K562 (cell line): ENCODE measurements around the gene TMC4. TPM values are rescaled to one million over a fixed set of nuclear protein-coding genes. Genes with fewer than 3 reads are reported as not detected.

ENCODE experiments used
- ATAC-seq: fragments of 200-7000 bp; cut with Tn5 transposase; 3 replicates; pipeline ENCODE4 v1.9.1; 2020; ENCODE audit warnings: moderate library complexity
- BruUV-seq: library from RNA; stranded (reverse); fragments of 400-500 nt; replicated peaks from 2 replicates; lab custom pipeline; 2021; lab: Mats Ljungman, UMichigan
- CTCF ChIA-PET: fragments of 300-600 bp; formaldehyde crosslinking; extraction: SDS; loops from one replicate; lab custom pipeline; 2021; ENCODE audit warnings: low intra/inter-chr PET ratio; lab: Yijun Ruan, JAX
- POLR2A ChIA-PET: fragments of 300-600, 350-650 bp; sonication (Branson Sonifier 250); formaldehyde crosslinking; extraction: SDS; loops from one replicate; lab custom pipeline; 2021; ENCODE audit warnings: antibody characterized with exemption, inconsistent platforms; lab: Yijun Ruan, JAX
- DNase-seq, 4 experiments: peaks; one replicate each; pipeline versions ENCODE4 v3.0.0 to v3.0.0-alpha.2; 2011 to 2018; ENCODE audit warnings: low spot score in 3 of 4, mixed read lengths in 3 of 4; ENCODE audit errors: extremely low read depth in 1 of 4
- FAIRE-seq: peaks from 2 replicates; lab custom pipeline; 2011; peaks lifted over from hg19 to GRCh38; lab: Jason Lieb, UNC
- H2AFZ ChIP-seq: 2 replicates; pipeline ENCODE4 v1.6.0; 2011; ENCODE audit warnings: low read depth, low read length, control low read depth, inconsistent platforms
- H3K27ac ChIP-seq: fragments of 200-600 bp; 3 replicates; pipeline ENCODE4 v1.8.0; 2011; ENCODE audit warnings: low read depth, mild to moderate bottlenecking, control low read depth, inconsistent platforms, low read length, moderate library complexity, mixed read lengths; ENCODE audit errors: extremely low read depth
- H3K27me3 ChIP-seq, 2 experiments: fragments of 300-600 bp in 1 of 2; 2 replicates in 1 of 2; 3 replicates in 1 of 2; pipeline versions ENCODE4 v1.6.0 to v1.8.0; 2011; ENCODE audit warnings: inconsistent platforms in 2 of 2, low read length in 2 of 2, mild to moderate bottlenecking in 1 of 2, mixed read lengths in 1 of 2, moderate library complexity in 1 of 2; ENCODE audit not compliant: control insufficient read depth in 2 of 2, insufficient read depth in 2 of 2
- H3K36me3 ChIP-seq: fragments of 300-600 bp; 3 replicates; pipeline ENCODE4 v1.8.0; 2011; ENCODE audit warnings: mild to moderate bottlenecking, low read length, inconsistent platforms; ENCODE audit not compliant: control insufficient read depth, insufficient read depth
- H3K4me1 ChIP-seq, 2 experiments: fragments of 200-600 bp in 1 of 2; replicated peaks in 1 of 2; 2 replicates in 1 of 2; 3 replicates in 1 of 2; pipeline versions ENCODE4 v1.5.1 to v1.8.0; 2011; ENCODE audit warnings: inconsistent platforms in 2 of 2, low read length in 2 of 2, mild to moderate bottlenecking in 1 of 2, mixed read lengths in 1 of 2, moderate library complexity in 1 of 2; ENCODE audit not compliant: control insufficient read depth in 2 of 2, insufficient read depth in 2 of 2
- H3K4me2 ChIP-seq: 2 replicates; pipeline ENCODE4 v1.6.1; 2011; ENCODE audit warnings: low read length, control low read depth, inconsistent platforms, mixed read lengths; ENCODE audit not compliant: insufficient read depth
- H3K4me3 ChIP-seq: fragments of 200-600 bp; sonication (generic), shearing (Covaris generic); 2 replicates; pipeline ENCODE4 v1.5.1; 2016; ENCODE audit warnings: control low read depth, inconsistent platforms
- H3K79me2 ChIP-seq: fragments of 200-600 bp; 3 replicates; pipeline ENCODE4 v1.8.0; 2011; ENCODE audit warnings: low read length, inconsistent platforms; ENCODE audit not compliant: control insufficient read depth, insufficient read depth
- H3K9ac ChIP-seq, 2 experiments: 2 replicates each; pipeline versions ENCODE4 v1.6.0 to v1.6.1; 2011; ENCODE audit warnings: low read depth in 2 of 2, low read length in 2 of 2, control low read depth in 1 of 2, inconsistent platforms in 1 of 2, mild to moderate bottlenecking in 1 of 2, mixed read lengths in 1 of 2; ENCODE audit not compliant: insufficient read depth in 1 of 2
- H3K9me1 ChIP-seq: one replicate; pipeline ENCODE4 v1.6.0; 2011; ENCODE audit warnings: inconsistent platforms, mild to moderate bottlenecking, low read length, moderate library complexity; ENCODE audit not compliant: control insufficient read depth, insufficient read depth
- H3K9me3 ChIP-seq: replicated peaks from 2 replicates; pipeline ENCODE4 v1.5.1; 2011; ENCODE audit warnings: low read depth, low read length, inconsistent platforms; ENCODE audit not compliant: control insufficient read depth, insufficient read depth
- H4K20me1 ChIP-seq: replicated peaks from 2 replicates; pipeline ENCODE4 v1.6.1; 2011; ENCODE audit warnings: low read length, inconsistent platforms, mixed read lengths; ENCODE audit not compliant: control insufficient read depth, insufficient read depth
- E2F8 ChIP-seq: fragments of 450-650 bp; IDR thresholded peaks from 2 replicates; pipeline ENCODE4 v1.7.1; 2018; ENCODE audit warnings: mild to moderate bottlenecking, low read depth; ENCODE audit not compliant: partially characterized antibody
- HNRNPUL1 ChIP-seq: fragments of 200-400 bp; formaldehyde crosslinking; IDR thresholded peaks from 2 replicates; pipeline ENCODE4 v1.6.1; 2017; ENCODE audit warnings: low read length
- ZEB2 ChIP-seq: fragments of 450-650 bp; IDR thresholded peaks from 2 replicates; pipeline ENCODE4 v1.6.1; 2016
- ZNF12 ChIP-seq: sonication (generic); formaldehyde crosslinking; IDR thresholded peaks from 2 replicates; pipeline ENCODE4 v1.4.0; 2020; ENCODE audit warnings: mild to moderate bottlenecking, missing genetic modification reagents
- ZNF274 ChIP-seq: IDR thresholded peaks from 2 replicates; pipeline ENCODE4 v1.6.1; 2011; ENCODE audit warnings: low read depth, mild to moderate bottlenecking, low read length, moderate library complexity, borderline replicate concordance
- WGBS: fragments of 100-300 bp; shearing (Covaris generic); methylation state at CpG from one replicate; pipeline ENCODE4 v1.1.6; 2016; ENCODE audit warnings: low coverage, mixed read lengths; ENCODE audit not compliant: insufficient coverage; ENCODE audit errors: missing lambda C conversion rate; 5-methylcytosine and 5-hydroxymethylcytosine counted together
- in situ Hi-C: fragments of 300-500 bp; cut with MboI; formaldehyde crosslinking; loops from 4 replicates; pipeline ENCODE4 v1.15.0; 2018; ENCODE audit warnings: inconsistent platforms, mixed read lengths
- intact Hi-C: fragments of 100-400 bp; cut with micrococcal nuclease; formaldehyde crosslinking; loops from 2 replicates; pipeline ENCODE4 v1.14.2; 2022
- polyA plus RNA-seq, 8 experiments: library from polyadenylated mRNA; depleted of rRNA in 4 of 8; stranded (reverse) in 5 of 8; unstranded in 3 of 8; fragments of >200 nt; fragmentation: Nextera tagmentation in 2 of 8; fragmentation: Illumina TruSeq in 1 of 8; extraction: Ambion mirVana in 2 of 8; extraction: Trizol in 1 of 8; gene quantifications; 2 replicates each; pipeline versions ENCODE4 v1.2.1 to v1.2.3, GENCODE V29; 2011 to 2014; ENCODE audit warnings: inconsistent platforms in 1 of 8, missing spikeins in 1 of 8
- total RNA-seq, 7 experiments: library from RNA; depleted of rRNA in 6 of 7; stranded (reverse); fragments of >200 nt in 6 of 7; fragmentation: Illumina TruSeq in 2 of 7; extraction: Trizol in 2 of 7; gene quantifications; 2 replicates each; pipeline versions ENCODE4 v1.2.1 to v1.2.3, GENCODE V29; 2011 to 2021; ENCODE audit warnings: low replicate concordance in 1 of 7
- TF ChIP-seq, protein P1 (sequence below): sonication (generic); formaldehyde crosslinking; IDR thresholded peaks from 2 replicates; pipeline ENCODE4 v1.8.0; 2022; ENCODE audit warnings: missing genetic modification reagents, mild to moderate bottlenecking, borderline replicate concordance

TMC4 gene
- total and polyA plus RNA-seq, 9 of the 15 experiments (the other 6 are each of a cell fraction or from before 2014, with no cell fraction given): 0.12 to 0.79 (median 0.36) TPM; not detected in 2

GRCh38 chr19:54191811-54192453 is 19.0 kb upstream of the TMC4 start:
- H3K4me3 ChIP-seq: peak overlapping the region; percentile 96
- POLR2A ChIA-PET: interaction anchor here (0.7 to 7.0 kb wide), 8 partner anchors 10 to 65 kb away, joined by 3 to 206 read pairs (median 8); partner anchors contain the start of genes CNOT3, RPS9 and TMC4
- no TSS peak for BruUV-seq
- H3K4me2 ChIP-seq: peak overlapping the region; percentile 96
- peak overlapping the region; percentile 98 to 99 for H3K9ac ChIP-seq
- no peaks in the 10 kb centered on the region for H3K9me3 ChIP-seq
- CTCF ChIA-PET: interaction anchor here (0.7 kb wide), 1 partner anchor 13 kb away, joined by 4 read pairs; no protein-coding TSS in a partner anchor
- H3K36me3 ChIP-seq: peaks cover 46% of the 10 kb centered on the region
- H3K27ac ChIP-seq: peak overlapping the region; percentile 100
- in situ Hi-C loops (no loop called here), intact Hi-C loops (no loop called here)
- H3K4me1 ChIP-seq: peaks cover 21 to 42% of the 10 kb centered on the region in 2 experiments
- peak overlapping the region; percentile 98 for H2AFZ ChIP-seq
- 37% methylated on average over 17 of the region's 19 CpGs for WGBS
- peaks cover 44% of the 10 kb centered on the region for H3K79me2 ChIP-seq
- no peak for ATAC-seq
- no peak for FAIRE-seq
- DNase-seq: no peak
- peaks cover 3% of the 10 kb centered on the region for H3K9me1 ChIP-seq
- no peak for TF ChIP-seq ZEB2
- peak; percentile 84 for TF ChIP-seq ZNF12 (CRISPR knock-in tag)
- H3K27me3 ChIP-seq: no peaks in the 10 kb centered on the region
- H4K20me1 ChIP-seq: no peaks in the 10 kb centered on the region

DNA sequence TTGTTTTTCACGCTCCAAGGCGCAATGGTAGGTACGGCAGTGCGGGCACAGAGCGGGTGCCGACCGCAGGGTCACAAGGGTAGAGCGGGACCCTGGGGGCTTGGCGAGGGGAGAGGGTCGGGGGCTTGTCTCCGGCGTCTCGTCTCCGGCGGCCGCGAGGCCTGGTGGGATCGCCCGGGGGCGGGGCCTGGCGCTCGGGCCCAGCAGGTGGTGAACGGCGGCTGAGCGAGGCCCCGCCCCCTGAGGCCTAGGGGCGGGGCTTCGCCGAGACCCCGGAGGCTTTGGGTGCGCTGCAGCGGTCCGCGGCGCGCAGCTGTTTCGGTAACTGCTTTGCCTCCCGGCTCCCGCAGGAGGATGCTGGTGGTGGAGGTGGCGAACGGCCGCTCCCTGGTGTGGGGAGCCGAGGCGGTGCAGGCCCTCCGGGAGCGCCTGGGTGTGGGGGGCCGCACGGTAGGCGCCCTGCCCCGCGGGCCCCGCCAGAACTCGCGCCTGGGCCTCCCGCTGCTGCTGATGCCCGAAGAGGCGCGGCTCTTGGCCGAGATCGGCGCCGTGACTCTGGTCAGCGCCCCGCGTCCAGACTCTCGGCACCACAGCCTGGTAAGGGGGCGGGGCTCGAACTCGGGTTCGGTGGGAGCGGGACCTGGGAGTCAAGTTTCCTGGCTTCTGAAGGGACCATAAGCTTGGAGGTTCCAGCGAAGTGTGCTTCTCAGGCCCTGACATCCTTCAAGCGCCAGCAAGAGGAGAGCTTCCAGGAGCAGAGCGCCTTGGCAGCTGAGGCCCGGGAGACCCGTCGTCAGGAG is 18.3 kb upstream of the TMC4 start, which contains the start of gene TSEN34:
Gene TSEN34 (plus strand): TSS at position 298 of the 800 bp plus-strand sequence. CDS start 57 bp downstream, at position 355.
- POLR2A ChIA-PET: interaction anchor here (0.6 to 7.0 kb wide), 11 partner anchors 10 to 74 kb away, joined by 3 to 206 read pairs (median 7); partner anchors contain the start of genes CNOT3, LENG1, RPS9 and TMC4
- H3K9me3 ChIP-seq: no peaks in the 10 kb centered on the region
- DNase-seq (peak; percentile 77 to 89 (median 82)), ATAC-seq (peak; percentile 48), FAIRE-seq (no peak)
- H3K27ac ChIP-seq: peak within 1 kb of the TSS; percentile 100
- intact Hi-C loops: no loop called here
- H3K27me3 ChIP-seq: no peaks in the 10 kb centered on the region
- H3K36me3 ChIP-seq: peaks cover 53% of the 10 kb centered on the region
- H3K4me1 ChIP-seq: peaks cover 27 to 49% of the 10 kb centered on the region in 2 experiments
- CTCF ChIA-PET: no interaction called here
- TSS peak; percentile 52 for BruUV-seq
- H3K4me2 ChIP-seq: peak within 1 kb of the TSS; percentile 96
- H3K79me2 ChIP-seq: peaks cover 51% of the 10 kb centered on the region
- peak within 1 kb of the TSS; percentile 98 for H2AFZ ChIP-seq
- H4K20me1 ChIP-seq: no peaks in the 10 kb centered on the region
- WGBS: under 1% methylated on average over 57 of the region's 77 CpGs
- in situ Hi-C loops: no loop called here
- H3K4me3 ChIP-seq: peak within 1 kb of the TSS; percentile 96
- peaks cover 4% of the 10 kb centered on the region for H3K9me1 ChIP-seq
- H3K9ac ChIP-seq: peak within 1 kb of the TSS; percentile 98 to 99
- no peak for TF ChIP-seq HNRNPUL1
- TF ChIP-seq, protein P1, sequence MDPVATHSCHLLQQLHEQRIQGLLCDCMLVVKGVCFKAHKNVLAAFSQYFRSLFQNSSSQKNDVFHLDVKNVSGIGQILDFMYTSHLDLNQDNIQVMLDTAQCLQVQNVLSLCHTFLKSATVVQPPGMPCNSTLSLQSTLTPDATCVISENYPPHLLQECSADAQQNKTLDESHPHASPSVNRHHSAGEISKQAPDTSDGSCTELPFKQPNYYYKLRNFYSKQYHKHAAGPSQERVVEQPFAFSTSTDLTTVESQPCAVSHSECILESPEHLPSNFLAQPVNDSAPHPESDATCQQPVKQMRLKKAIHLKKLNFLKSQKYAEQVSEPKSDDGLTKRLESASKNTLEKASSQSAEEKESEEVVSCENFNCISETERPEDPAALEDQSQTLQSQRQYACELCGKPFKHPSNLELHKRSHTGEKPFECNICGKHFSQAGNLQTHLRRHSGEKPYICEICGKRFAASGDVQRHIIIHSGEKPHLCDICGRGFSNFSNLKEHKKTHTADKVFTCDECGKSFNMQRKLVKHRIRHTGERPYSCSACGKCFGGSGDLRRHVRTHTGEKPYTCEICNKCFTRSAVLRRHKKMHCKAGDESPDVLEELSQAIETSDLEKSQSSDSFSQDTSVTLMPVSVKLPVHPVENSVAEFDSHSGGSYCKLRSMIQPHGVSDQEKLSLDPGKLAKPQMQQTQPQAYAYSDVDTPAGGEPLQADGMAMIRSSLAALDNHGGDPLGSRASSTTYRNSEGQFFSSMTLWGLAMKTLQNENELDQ: no peak
- no peak for TF ChIP-seq ZNF274
- no peak for TF ChIP-seq E2F8
